Sigmoid colon (tissue), 7 donors: ENCODE measurements around the gene KRTAP4-11. TPM values are rescaled to one million over a fixed set of nuclear protein-coding genes. Genes with fewer than 3 reads are reported as not detected.
"Not testable (repeated sequence)": the region's sequence is repeated elsewhere in the genome, so short reads cannot be mapped to it uniquely, and the experiment has no call there.

Experiments
- DNase-seq: peaks from one replicate; pipeline ENCODE4 v3.0.0-alpha.2; 2019
- H3K27ac ChIP-seq, 4 donors: fragments of 200-600 bp; sonication (generic); one replicate each; pipeline ENCODE4 v1.5.1; 2016 to 2019; ENCODE audit warnings: mild to moderate bottlenecking in 1 of 4
- H3K27me3 ChIP-seq, 3 donors: fragments of 200-600 bp; sonication (generic); one replicate each; pipeline ENCODE4 v1.5.1; 2019; ENCODE audit warnings: mild to moderate bottlenecking in 1 of 3
- H3K36me3 ChIP-seq, 4 donors: fragments of 200-600 bp; sonication (generic); one replicate each; pipeline ENCODE4 v1.5.1; 2016 to 2019
- H3K4me1 ChIP-seq, 4 donors: fragments of 200-600 bp; sonication (generic); one replicate each; pipeline ENCODE4 v1.5.1; 2017 to 2019
- H3K4me3 ChIP-seq, 4 donors: fragments of 200-600 bp; sonication (generic); one replicate each; pipeline ENCODE4 v1.5.1; 2017 to 2019; ENCODE audit warnings: mild to moderate bottlenecking in 2 of 4, moderate library complexity in 1 of 4
- H3K9me3 ChIP-seq, 4 donors: fragments of 200-600 bp in 3 of 4; sonication (generic) in 3 of 4; one replicate each; pipeline versions ENCODE4 v1.5.1 to v1.6.1; 2013 to 2019
- EP300 ChIP-seq, 4 donors: sonication (generic); formaldehyde crosslinking; IDR thresholded peaks; one replicate each; pipeline ENCODE4 v1.6.1; 2017; ENCODE audit warnings: antibody characterized with exemption in 4 of 4
- POLR2A ChIP-seq, 2 donors: fragments of 450-650 bp; IDR thresholded peaks; one replicate each; pipeline ENCODE4 v1.6.1; 2016; ENCODE audit warnings: antibody characterized with exemption in 2 of 2, mild to moderate bottlenecking in 2 of 2, moderate library complexity in 2 of 2
- POLR2AphosphoS5 ChIP-seq, 4 donors: sonication (generic); formaldehyde crosslinking; IDR thresholded peaks; one replicate each; pipeline ENCODE4 v1.6.1; 2017; ENCODE audit warnings: antibody characterized with exemption in 4 of 4
- WGBS, 2 donors: extraction: QIAGEN DNeasy Blood & Tissue Kit; methylation state at CpG; one replicate each; pipeline ENCODE4 v1.1.7; 2013; 5-methylcytosine and 5-hydroxymethylcytosine counted together
- intact Hi-C: fragments of 100-400 bp; cut with DNase I; formaldehyde crosslinking; loops from one replicate; pipeline ENCODE4 v1.15.1; 2023
- polyA plus RNA-seq, 3 donors: library from polyadenylated mRNA; stranded (reverse); fragments of 200-250 nt; gene quantifications; one replicate each; pipeline ENCODE4 v1.2.3, GENCODE V29; 2013
- total RNA-seq, 4 donors: library from RNA; depleted of rRNA; stranded (reverse); fragments of >200 nt; gene quantifications; one replicate each; pipeline ENCODE4 v1.1.0, GENCODE V29; 2016
- TF ChIP-seq, protein P1 (sequence below), 4 experiments: fragments of 450-650 bp in 3 of 4; fragments of 200-600 bp in 1 of 4; IDR thresholded peaks; one replicate each; pipeline ENCODE4 v1.5.1; 2016 to 2019; ENCODE audit warnings: antibody characterized with exemption in 4 of 4, mild to moderate bottlenecking in 3 of 4, moderate library complexity in 2 of 4
- donor health status: healthy with polysubstance abuse.
- donor health status: Bipolar disorder and iron deficiency.
- donor health status: healthy.

KRTAP4-11 gene
- total and polyA plus RNA-seq, 7 donors = not detected

DNA sequence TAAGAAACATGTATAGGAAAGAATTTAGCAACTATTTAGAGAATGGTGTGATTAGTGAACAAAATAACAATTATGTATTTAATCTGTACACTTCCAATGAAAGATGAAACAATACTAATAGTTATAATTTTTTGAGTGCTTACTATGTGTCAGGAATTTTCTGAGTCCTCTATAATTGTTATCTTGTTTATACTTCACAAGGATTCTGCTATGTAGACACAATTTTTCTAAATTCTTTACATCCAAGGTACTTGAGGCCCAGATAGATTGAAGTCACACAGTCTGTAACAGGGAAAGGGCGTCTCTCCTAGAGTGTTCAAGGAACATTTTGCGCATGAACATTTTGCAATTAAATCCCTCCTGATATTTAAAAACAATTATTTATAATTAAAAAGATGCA is 6.9 kb upstream of the KRTAP4-11 start:
- Histone ChIP-seq H3K4me1 (no peaks in the 10 kb centered on the region), H3K9me3 (no peaks in the 10 kb centered on the region), H3K36me3 (no peaks in the 10 kb centered on the region), H3K4me3 (no peak overlapping the region), H3K27ac (no peak overlapping the region), H3K27me3 (peaks cover 0 to 8% (median 0%) of the 10 kb centered on the region in 3 donors)
- 96% methylated on average over 2 of the region's 2 CpGs for WGBS, 2 donors
- no peak for TF ChIP-seq POLR2AphosphoS5 (IDR thresholded peaks at IDR 0.05)
- TF ChIP-seq, protein P1, sequence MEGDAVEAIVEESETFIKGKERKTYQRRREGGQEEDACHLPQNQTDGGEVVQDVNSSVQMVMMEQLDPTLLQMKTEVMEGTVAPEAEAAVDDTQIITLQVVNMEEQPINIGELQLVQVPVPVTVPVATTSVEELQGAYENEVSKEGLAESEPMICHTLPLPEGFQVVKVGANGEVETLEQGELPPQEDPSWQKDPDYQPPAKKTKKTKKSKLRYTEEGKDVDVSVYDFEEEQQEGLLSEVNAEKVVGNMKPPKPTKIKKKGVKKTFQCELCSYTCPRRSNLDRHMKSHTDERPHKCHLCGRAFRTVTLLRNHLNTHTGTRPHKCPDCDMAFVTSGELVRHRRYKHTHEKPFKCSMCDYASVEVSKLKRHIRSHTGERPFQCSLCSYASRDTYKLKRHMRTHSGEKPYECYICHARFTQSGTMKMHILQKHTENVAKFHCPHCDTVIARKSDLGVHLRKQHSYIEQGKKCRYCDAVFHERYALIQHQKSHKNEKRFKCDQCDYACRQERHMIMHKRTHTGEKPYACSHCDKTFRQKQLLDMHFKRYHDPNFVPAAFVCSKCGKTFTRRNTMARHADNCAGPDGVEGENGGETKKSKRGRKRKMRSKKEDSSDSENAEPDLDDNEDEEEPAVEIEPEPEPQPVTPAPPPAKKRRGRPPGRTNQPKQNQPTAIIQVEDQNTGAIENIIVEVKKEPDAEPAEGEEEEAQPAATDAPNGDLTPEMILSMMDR (IDR thresholded peaks at IDR 0.05) = no peak
- no peak for TF ChIP-seq POLR2A (IDR thresholded peaks at IDR 0.05)
- no peak for TF ChIP-seq EP300 (IDR thresholded peaks at IDR 0.05)
- DNase-seq = no peak
- intact Hi-C loops = no loop called here

DNA sequence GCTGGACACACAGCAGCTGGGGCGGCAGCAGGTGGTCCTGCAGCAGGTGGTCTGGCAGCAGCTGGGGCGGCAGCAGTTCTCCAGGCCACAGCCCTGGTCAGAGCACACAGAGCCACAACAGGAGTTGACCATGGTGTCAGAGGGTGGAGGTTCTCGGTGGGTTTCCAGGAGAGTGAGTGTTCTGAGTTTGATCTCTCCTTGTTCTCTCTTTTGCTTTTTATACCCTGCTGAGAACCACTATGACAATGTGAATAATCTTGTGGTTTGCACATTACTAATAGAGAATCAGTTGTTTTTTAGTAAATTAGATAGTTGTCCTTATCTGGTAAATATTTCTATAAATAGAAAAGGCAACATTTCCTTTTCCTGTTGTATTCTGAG is 5.8 kb upstream of the KRTAP4-11 start, which contains the start of gene KRTAP4-12:
TSS of gene KRTAP4-12 (minus strand) at position 192 of the 381 bp plus-strand sequence. CDS start at position 132, 60 bp downstream.
- WGBS, 2 donors = 72 to 82% methylated on average over 3 of the region's 3 CpGs
- H3K4me3 ChIP-seq, DNase-seq, H3K27ac ChIP-seq, intact Hi-C loops, H3K4me1 ChIP-seq, H3K36me3 ChIP-seq, H3K9me3 ChIP-seq, H3K27me3 ChIP-seq: not testable (repeated sequence)

DNA sequence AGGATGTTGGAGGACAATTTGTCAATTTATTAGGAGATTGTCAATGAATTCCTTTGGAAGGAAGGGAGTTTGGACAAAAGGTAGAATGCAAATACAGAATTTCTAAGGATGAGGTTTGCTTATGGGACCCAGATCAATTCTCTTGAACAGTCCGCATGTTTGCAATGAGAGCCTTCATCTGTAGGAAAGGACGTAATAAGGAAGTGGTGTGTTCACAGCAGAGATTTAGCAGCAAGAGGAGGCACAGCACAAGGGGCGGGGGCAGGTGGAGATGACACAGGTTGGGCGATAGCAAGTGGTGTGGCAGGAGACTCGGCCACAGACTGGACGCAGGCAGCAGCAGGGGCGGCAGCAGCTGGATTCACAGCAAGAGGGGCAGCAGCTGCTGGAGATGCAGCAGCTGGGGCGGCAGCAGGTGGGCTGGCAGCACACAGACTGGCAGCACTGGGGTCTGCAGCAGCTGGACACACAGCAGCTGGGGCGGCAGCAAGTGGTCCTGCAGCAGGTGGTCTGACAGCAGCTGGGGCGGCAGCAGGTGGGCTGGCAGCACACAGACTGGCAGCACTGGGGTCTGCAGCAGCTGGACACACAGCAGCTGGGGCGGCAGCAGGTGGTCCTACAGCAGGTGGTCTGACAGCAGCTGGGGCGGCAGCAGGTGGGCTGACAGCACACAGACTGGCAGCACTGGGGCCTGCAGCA is 5.3 kb upstream of the KRTAP4-11 start:
- DNase-seq, H3K36me3 ChIP-seq, H3K27me3 ChIP-seq, H3K9me3 ChIP-seq, intact Hi-C loops, H3K4me3 ChIP-seq, H3K4me1 ChIP-seq, H3K27ac ChIP-seq: not testable (repeated sequence)
- WGBS, 2 donors = 76 to 77% methylated on average over 12 of the region's 12 CpGs

DNA sequence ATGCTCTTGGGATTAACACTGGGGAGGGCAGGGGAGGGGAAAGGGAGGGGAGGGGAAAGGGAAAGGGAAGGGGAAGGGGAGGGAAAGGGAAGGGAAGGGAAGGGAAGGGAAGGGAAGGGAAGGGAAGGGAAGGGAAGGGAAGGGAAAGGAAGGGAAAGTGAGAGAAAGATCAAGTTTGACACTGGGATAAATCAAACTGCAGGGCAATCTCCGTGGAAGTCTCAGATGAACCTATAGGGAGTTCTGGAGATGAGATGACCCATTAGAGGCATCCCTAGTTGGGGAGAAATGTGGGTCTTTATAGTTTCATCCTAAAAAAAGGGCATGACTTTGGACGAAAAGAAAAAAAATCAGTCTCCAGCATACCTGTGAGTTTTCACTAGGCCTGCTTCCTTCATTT is 3.6 kb upstream of the KRTAP4-11 start:
- intact Hi-C loops = no loop called here
- H3K27me3 ChIP-seq = peaks cover 0 to 8% (median 0%) of the 10 kb centered on the region in 3 donors
- TF ChIP-seq POLR2A (IDR thresholded peaks at IDR 0.05) = no peak
- TF ChIP-seq EP300 (IDR thresholded peaks at IDR 0.05) = no peak
- no peaks in the 10 kb centered on the region for H3K36me3 ChIP-seq
- no peak for DNase-seq
- no peak overlapping the region for H3K27ac ChIP-seq
- 91 to 96% methylated on average over 2 of the region's 2 CpGs for WGBS, 2 donors
- no peak overlapping the region for H3K4me3 ChIP-seq
- H3K9me3 ChIP-seq = no peaks in the 10 kb centered on the region
- H3K4me1 ChIP-seq = no peaks in the 10 kb centered on the region

DNA sequence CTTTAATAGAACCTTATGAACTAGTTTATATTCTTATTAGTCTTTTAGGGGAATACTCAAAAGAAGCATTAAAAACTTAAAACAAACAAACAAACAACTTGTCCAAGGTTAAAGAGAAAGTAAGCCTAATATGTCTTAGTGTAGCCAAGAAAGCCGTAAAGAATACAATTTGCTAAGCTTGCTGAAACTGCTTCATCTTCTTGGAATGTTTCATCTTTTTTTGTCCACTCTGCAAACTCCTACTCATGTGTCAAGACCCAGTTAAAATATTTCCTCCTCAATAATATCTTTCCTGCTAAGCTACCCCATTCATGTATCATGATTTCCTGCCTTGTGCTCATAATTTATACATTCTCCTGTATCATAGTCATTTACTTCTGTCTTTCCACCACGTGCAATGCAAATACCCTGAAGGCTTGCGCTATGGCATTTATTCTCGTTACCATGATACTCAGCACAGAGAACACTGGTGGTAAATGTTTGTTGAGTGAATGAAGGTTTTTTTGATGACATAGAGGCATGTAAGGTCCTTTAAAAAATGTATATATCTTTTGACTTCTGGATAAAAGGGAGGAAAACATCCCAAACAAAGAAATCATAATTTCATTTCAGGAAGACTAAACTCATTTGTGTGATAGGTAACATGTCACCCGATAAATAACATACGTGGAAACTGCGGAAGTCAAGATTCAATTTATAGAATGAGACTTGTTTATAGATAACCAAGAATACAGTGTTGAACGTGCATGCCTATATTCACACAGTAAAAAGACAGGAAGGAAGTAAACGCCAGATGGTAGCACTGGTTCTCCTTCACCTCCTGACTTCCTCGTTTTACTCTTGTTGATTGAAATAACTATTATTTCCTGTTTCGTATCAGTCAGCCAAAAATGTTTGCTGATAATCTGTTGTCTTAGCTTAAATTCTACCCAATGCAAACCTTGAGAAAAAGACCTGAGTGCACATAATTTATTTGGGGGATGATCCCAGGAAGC is 1.8 kb upstream of the KRTAP4-11 start:
- 42 to 68% methylated on average over 11 of the region's 11 CpGs for WGBS, 2 donors
- intact Hi-C loops, H3K4me3 ChIP-seq: not testable (repeated sequence)

DNA sequence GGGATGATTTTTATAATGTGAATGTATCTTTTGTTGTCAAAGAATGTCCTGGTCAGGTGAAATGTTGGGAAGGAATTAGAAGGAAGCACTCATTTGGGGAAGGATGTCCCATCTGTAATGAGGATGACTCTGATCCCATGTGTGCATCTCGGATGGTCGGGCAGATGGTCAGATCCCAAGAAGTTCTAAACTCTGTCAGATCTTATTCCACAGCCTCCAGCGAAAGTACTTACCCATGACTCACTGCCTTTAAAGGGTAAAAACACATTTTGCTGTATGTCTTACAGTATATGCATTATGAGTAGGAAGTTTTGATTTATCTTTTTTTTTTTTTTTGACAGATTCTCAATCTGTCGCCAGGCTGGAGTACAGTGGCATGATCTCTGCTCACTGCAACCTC is 548 bp upstream of the KRTAP4-11 start:
- Histone ChIP-seq H3K36me3 (no peaks in the 10 kb centered on the region), H3K9me3 (no peaks in the 10 kb centered on the region), H3K27ac (no peak overlapping the region), H3K27me3 (peaks cover 0 to 8% (median 0%) of the 10 kb centered on the region in 3 donors), H3K4me1 (no peaks in the 10 kb centered on the region), H3K4me3 (no peak overlapping the region)
- DNase-seq = no peak
- intact Hi-C loops = no loop called here
- TF ChIP-seq POLR2A (IDR thresholded peaks at IDR 0.05) = no peak
- no peak for TF ChIP-seq POLR2AphosphoS5 (IDR thresholded peaks at IDR 0.05)
- TF ChIP-seq EP300 (IDR thresholded peaks at IDR 0.05) = no peak
- TF ChIP-seq, protein P1 (IDR thresholded peaks at IDR 0.05) = no peak
- 92 to 93% methylated on average over 4 of the region's 4 CpGs for WGBS, 2 donors

More for the DNA sequence above, 1.8 kb upstream of the KRTAP4-11 start:
- H3K4me1 ChIP-seq, H3K27me3 ChIP-seq, H3K9me3 ChIP-seq, H3K36me3 ChIP-seq, DNase-seq, H3K27ac ChIP-seq: not testable (repeated sequence)
